ENCODE measurements around the gene CBX7. TPM values are rescaled to one million over a fixed set of nuclear protein-coding genes. Genes with fewer than 3 reads are reported as not detected.

The CBX7 gene
- total and polyA plus RNA-seq, 2 of the 8 experiments (the other 6 are each of a cell fraction or from before 2014, with no cell fraction given) = 6.9 to 8.7 TPM

DNA sequence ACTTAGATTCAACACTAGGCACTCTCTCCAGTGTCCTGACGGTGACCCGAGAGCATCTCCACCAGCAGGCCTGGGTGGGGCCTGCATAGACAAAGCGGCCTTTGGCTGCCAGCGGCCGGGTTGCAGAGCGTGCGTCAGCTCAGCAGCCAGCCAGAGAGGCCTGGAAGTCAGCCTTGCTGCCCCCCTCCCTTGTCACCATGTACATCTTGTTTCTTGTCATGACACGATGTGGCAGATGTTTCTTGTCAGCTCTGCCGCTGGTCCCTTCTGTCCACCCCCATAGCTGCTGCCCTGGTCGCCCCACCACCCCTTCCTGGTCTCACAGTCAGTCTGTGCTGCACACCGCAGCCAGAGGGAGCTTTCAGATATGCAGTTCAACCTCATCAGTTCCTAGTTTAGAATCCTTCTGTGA is 33.1 kb upstream of the CBX7 start (continued):
- no peak for TF ChIP-seq CHD7 (IDR thresholded peaks at IDR 0.05; ENCODE audit: insufficient replicate concordance, low read length)
